GM21381 (cell line): Measurements from ENCODE around the gene SGPL1.

ENCODE experiments used
- ATAC-seq: cut with Tn5 transposase; IDR thresholded peaks from one replicate; pipeline ENCODE4 v1.9.1; 2021; ENCODE audit warnings: mild to moderate bottlenecking, moderate library complexity; ENCODE audit not compliant: unreplicated experiment

SGPL1 gene

DNA sequence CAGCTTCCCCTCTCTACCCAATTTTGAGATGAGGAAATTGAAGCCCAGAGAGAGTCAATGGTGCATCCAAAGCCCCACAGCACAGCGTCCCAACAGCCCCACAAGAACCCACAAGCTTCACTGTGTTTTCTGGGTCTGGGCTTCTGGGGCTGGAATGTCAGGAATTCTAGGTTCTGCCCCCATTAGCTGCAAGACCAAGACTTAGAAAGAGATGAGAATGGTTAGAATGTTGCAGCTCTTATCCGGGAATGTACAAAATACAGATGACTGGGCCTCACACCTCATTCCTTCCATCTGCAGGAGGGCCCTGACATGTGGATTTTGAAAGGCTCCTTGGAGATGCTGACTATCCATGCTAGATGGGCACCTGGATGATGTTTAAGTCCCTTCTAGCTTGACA, 6.0 kb upstream of the SGPL1 start:
- ATAC-seq, result no peak

DNA sequence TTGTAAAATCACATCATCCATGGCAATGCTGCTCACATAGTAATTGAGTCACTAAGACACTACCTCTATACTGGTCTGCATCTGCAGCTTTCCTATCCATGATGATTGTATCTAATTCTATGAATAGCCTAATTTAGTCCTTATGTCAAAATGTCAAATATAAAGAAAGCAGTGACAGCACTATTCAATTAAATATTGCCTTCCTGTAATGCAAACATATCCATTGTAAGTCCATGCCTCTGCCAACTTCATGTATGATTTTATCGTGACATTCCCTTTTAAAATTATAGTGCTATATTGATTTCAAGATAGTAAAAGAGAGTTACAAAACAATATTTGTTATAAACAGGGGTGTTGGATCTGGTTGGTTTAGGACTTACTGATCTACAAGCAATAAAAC, 4.8 kb upstream of the SGPL1 start:
- no peak for ATAC-seq

DNA sequence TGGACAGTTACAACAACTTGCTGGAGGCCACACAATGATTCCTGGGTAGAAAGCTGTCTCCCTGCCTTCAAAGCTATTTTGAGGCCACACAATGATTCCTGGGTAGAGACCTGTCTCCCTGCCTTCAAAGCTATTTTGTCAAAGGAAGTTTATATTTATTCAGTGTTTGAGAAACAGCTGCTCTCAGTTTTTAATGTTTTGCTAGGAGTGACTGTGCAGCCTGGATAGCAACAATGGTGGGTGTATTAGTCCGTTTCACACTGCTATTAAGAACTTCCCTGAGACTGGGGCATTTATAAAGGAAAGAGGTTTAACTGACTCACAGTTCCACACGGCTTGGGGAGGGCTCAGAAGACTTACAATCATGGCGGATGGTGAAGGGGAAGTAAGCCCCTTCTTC, 3.9 kb upstream of the SGPL1 start:
- no peak for ATAC-seq

DNA sequence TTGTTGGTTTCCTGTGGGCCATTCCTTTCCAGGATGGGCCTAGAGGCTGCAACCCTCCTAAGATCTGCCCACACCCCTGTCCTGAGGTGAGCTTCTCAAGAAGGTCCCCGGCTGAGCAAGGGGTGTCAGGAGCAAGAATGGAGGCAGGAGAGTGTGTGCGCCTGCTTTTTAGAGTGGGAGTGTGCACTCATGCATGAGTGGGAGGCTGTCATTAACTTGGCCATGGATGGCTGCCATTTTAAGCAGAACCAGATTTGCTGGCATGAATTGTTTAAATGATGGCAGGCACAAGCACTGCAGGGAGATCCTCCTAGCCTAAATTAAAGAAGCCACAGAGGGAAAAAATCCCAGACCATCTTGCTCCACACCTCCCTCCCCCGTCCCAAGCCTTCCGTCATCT, 2.9 kb upstream of the SGPL1 start:
- no peak for ATAC-seq

DNA sequence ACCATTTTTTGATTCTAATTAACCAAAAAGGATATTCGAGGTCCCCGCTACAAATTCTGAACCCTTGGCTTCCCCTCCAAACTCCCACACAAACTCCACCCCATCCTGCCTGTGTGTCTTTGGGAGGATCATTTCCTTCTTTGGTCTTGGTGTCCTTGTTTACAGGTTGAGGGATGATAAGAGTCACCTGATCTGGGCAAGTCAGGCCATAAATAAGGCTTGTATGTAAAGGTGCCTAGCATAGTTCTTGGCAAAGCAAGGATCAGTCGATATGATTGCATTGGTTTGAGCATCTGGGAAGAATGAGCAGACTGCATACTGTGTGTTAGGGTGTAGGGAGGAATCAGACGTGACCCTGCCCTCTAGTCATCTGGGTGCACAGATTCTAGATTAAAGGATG, 1.6 kb upstream of the SGPL1 start:
- ATAC-seq, result no peak

DNA sequence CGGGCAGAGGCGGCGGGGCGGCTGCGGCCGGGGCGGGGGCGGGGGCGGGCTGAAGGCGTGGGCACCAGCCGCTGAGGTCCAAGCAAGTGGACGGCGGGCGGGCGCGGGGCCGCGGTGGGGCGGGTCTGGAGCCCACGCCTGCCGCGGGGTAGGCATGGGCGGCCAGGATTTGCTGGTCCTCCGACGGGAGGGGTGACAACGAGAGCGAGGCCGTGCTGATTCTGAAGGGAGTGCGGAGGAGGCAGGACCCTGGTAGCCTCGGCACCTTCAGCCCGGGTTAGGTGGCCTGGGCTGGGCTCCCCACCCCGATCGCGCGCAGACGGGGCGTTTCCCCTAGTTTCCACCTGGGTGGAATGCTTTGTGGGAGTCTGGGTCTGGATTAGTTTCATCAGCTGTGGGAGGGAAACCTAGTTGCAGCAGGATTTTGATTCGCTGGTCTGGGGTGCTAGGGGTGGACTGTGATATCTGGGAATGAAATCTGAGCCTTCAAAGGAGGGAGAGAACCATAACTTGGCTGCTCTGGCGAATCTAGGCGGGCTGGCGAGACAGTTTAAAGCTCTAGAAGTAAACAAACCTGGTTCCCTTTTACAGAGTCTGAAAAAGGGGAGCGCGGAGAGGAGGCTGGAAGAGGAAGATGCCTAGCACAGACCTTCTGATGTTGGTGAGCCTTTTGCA, 609 bp downstream of the SGPL1 start:
- peak; percentile 37 for ATAC-seq

DNA sequence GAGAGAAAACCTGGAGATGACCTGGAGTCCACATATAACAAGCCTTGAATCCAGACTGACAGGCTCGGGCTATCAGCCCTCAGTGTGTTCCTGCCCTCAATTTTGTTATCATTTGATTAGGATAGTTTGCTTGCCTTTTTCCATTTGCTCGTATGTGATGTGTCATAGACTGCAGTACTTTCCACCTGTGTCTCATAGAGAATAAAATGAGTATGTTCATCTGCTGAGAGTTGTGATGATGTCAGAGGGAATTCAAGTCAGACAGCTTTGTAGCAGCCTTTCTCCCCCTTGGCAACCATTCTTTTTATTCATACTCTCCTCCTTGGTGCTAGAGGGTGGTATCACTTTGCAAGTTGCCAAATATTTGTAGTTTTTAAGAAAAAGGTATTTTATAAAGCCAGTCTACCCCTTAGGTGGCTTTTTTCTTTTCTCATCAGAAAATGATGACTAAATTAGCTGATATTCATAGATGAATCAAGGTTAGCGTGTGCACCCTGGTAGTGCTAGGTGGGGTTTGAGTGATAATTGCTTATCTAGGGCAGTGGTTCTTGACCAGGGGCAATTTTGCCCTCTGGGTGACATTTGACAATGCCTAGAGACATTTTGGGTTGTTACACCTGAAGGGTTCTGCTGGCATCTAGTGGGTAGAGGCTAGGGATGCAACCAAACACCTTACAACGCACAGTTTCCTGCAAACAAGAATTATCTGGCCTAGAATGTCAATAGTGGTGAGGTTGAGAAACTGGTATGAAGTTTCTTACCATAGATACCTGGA, 5.4 kb downstream of the SGPL1 start:
- ATAC-seq, result no peak

DNA sequence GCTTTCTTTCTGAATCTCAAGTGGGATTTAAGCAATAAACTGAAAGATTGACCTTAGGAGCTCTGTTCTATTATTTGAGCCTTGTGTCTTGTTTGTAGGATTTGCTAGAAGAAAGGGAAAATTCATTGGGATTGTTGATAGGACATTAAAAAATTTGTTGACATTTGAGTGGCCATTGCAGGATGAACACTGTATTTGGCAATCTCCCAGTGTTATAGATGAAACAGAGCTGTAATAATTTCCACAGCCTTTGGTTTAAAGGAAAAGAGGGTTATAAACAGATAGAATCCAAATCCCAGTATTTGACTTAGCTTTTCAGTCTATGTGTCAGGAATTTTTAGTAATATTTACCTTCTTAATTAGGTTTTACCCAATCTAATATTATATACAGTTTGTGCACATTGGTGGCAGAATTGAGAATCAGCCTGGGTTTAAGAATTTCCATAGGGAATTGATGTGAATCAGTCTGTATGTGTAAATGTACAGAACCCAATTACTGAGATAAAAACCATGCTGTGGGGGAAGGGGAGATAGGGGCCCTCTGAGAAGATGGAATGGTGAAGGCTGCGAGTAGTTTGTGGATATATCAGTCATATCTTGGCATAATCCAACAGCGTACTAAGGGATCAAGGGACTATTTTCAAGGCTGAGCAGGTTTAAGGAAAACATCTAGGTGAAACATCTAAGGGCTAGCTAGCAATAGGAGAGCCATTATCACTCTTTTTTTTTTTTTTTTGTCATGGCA, 6.5 kb downstream of the SGPL1 start:
- ATAC-seq, result no peak

DNA sequence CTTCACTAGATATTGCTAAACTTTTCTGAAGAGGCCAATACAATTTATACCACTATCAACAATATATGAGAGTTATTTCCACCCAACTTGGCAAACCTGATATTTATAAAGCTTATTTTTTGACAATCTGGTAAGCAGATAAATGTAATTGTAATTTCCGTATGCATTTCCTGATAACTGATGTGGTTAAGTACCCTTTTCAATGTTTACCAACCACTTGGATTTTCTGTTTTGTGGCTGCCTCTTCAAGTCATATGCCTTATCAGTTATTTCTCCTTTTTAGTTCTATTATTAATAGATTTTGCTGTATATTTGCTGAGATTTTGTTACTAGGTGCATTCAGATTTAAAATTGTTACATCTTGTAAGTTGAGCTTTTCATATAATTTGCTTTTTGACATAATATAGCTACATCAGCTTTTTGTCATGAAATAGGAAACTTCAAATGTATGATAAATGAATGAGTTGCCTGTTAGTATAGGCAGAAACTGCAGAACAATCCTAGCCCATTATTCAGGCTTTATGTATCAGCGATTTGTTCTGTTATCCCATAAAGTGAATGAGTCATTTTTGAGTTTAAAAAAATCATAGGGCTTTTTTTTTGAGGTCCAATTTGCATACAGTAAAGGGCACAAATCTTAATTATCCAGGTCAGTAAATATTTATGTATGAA, 11.5 kb downstream of the SGPL1 start:
- no peak for ATAC-seq

DNA sequence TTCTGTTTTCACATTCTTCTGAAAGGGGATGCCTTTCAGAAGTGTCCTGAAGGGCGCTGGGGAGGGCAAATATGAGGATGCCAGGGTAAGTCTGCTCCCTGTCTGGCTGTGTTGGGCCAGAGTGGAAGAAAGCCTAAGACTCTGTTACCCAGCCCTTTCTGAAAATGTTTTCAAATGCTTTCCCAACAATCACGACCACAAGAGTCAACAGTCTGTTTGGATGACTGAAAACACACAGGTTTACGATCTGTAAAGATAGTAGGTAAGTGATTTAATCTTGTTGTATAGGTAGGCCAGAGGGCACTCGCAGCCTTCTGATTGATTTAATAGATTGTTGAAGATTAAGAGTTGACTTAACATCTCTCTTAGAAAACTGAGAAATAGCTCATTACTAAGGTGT, 13.2 kb downstream of the SGPL1 start:
- no peak for ATAC-seq

DNA sequence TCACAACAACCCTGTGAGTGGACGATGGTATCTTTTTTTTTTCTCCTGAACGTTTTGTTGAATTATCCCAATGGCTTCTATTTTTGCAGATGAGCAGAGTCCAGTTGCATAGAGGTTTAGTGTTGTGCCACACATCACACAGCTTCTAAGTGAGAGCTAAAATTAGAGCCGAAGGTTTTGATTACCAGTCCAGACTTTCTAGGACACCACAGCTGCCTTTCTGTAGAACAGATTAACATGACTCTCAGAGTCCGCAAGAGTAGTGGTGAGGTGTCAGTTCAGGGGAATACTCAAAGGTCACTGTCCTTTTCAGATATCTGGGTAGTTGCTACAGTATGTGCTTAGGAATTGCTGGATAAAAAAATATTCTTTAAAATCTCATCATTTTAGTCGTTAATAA, 13.8 kb downstream of the SGPL1 start:
- ATAC-seq, result no peak

DNA sequence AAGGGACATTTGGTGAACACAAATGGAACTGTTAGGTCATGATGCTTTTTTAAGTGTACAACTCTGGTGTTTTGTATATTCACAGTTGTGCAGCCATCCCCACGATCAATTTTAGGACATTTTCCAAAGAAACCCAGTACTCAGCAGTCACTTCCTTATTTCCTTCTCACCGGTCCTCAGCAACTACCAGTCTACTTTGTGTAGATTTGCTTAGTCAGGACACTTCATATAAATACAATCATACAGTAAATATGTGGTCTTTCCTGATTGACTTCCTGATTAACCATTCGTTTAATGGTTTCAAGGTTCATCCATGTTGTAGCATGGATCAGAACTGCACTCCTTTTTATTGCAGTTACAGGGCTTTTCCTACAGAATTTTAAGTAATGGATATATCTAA, 14.4 kb downstream of the SGPL1 start:
- ATAC-seq, result no peak

DNA sequence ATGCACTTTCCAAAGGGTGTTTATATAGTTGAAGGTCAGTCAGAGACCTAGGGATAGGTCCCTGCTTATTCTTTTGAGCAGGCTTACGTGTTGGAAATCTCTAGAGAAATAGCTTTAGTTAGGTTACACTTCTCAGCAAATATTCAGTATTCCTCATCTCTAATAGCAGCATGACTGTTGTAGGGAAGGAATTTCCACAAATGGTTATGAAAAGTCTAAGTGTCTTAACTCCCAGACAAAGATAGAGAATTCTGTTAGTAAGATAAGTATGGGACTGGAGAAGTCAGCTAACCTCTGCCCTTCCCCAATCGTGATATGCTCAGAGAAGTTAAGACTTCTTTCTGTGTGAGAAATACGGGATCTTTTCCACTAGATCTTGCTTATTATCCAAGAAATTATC, 16.5 kb downstream of the SGPL1 start:
- ATAC-seq, result no peak

DNA sequence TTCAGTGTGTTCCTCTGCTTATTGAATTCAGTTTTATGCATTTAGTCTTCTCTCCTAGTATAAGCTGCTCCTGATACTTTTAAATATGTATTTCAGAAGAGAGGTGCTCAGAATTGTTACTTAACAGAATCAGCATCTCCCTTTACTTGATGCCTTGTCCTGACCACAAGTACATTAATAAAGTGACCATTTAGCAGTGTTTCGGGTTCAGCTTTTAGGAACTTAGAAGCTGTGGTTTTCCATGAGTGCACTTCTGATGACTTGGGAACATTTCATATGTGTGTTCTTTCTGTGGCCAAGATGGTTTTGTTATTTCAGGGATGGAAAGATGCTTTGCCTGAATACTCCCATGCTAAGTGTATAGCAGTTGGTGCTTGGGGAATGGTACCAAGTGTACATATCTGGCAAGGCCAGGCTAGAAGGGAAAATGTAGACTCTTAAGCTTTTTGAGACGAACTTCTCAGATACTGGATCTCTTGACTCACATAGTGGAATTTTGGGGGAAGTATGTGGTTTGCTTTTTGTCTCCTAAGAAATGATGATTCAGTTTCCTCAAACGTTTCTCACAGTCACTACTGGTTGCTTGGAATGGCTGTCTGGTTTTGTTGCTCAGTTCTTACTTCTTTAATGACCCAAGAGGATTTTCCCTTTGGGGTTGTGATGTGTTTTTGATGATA, 17.2 kb downstream of the SGPL1 start:
- ATAC-seq, result no peak

DNA sequence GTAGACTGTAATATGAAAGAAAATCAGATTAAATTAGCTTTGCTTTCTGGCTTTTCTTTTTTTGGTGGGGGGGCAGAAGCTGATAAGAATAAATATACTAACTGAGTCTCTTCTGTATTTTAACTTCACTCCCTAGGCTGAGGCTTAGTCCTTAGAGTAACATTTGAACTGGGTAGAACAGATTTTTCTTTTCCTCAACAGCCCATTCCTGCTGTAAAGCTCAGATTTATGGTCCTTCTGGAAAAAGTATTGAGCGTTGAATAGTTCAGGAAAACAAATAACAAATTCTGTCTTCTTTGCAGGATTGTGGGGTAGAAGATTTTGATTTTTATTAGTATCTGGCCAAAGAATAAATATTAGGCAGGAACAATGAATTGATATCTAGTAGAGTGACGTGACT, 17.9 kb downstream of the SGPL1 start:
- ATAC-seq, result no peak

DNA sequence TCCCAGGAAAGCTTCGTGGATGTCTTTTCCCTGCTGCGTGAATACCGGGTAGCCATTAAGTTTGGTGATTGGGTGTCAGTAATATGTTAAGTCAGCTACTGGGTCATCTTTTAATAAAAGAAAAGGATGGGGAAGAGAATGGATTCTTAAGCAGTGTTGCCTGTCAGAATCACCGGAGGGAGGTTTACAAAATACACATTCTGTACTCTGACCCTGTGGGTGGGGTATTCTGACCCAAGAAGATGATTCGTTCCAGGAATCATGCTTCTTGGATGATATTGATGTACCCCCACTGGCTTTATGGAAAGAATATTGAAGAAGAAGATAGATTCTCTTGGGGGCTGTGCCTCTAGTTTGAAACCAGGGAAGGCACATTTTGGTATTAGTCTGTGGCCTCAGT, 18.3 kb downstream of the SGPL1 start:
- no peak for ATAC-seq

DNA sequence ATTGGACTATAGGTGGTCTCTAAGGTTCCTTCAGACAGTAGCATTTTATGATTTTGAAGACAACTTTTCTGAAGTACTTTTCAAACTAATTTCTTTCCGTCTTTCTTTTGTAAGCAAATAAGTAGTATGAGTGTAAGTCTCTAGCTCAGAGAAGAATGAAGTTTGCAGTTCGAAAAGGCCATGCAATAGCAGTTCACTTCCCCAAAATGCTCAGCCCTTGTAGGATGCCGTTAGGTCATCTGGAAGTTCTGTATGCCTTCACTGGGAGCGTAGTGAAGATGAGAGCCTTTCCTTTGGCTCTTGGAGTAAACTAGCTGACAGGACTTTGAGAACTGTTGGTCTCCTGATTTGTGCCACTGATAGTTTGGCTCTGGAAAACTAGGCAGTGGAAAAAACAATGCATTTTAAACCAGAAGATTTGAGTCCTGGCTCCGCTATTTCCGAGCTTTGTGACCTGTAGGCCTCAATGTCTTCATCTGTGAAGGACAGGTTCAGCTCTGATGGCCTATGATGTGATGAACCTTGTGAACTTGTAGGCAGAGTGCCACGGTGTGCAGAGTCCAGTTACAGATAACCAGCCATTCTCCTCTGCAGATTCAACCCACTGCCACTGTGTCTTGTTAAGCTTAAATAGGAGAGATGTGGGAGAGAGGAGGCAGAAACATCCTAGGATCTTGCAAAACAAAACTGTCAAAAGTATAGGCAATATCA, 18.8 kb downstream of the SGPL1 start:
- no peak for ATAC-seq

DNA sequence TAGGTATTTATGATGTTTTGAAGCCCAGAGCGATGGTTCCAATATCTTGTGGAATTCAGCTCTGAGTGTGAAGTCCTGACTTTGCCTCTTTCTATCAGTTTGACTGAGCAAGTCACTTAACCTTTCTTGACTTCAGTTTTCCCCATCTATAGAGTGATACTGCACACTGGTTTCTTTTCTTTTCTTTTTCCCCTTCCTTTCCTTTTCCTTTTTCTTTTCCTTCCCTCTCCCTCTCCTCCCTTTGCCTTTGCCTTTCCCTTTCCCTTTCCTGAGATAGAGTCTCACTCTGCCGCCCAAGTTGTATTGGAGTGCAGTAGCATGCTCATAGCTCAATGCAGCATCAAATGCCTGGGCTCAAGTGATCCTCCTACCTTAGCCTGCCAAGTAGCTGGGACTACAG, 20.6 kb downstream of the SGPL1 start:
- no peak for ATAC-seq

DNA sequence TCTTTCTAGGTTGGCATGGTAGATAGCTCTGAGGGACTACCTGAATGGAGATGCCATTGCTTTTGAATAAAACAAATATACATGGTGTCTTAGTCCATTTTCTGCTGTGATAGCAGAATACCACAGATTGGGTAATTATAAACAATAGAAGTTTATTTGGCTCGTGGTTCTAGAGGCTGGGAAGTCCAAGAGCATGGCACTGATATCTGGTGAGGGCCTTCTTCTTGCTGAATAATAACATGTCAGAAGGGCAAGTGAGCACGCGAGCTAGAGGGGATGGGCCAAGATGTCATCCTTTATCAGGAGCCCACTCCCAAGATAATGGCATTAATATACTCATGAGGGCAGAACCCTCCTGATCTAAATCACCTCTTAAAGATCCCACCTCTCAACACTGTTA, 21.9 kb downstream of the SGPL1 start:
- no peak for ATAC-seq

DNA sequence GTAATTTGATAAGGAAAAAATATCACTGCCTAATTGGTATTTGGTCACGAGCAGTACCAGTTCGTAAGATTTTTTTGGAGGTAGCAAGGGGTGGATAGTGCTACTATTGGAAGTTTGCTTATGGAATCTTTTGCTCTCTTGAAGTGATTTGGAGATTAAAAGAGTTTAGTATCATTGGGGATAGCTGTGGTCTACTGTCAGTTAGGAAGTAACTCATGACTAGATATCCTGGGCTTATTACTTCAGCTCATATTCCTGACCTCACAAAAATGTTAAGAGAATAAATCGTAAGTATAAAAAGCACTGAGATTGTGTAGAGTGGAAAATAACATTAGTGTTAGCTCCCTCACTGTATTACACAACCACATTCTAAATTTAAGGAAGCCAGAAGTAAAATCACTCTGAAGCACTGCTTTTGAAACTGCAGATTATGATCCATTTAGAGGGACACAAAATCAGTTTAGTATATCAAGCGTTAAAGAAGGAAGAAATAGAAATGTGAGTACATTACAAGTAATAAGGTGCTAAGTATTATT, 22.6 kb downstream of the SGPL1 start:
- ATAC-seq, result no peak
